SU-DHL-6 (cell line): Measurements from ENCODE around the gene FFAR2.

ENCODE experiments used
- EZH2phosphoT487 ChIP-seq: fragments of 200-600 bp; sonication (generic), shearing (Covaris generic); conservative IDR thresholded peaks from 2 replicates; pipeline ENCODE4 v1.6.1; 2018; ENCODE audit warnings: mild to moderate bottlenecking, antibody characterized with exemption, low read length, moderate library complexity, mixed read lengths
- TF ChIP-seq, protein P1 (sequence below): fragments of 200-600 bp; sonication (generic); IDR thresholded peaks from one replicate; pipeline ENCODE4 v1.5.1; 2017; ENCODE audit warnings: antibody characterized with exemption, mild to moderate bottlenecking, low read length, moderate library complexity; ENCODE audit not compliant: insufficient read depth, poor library complexity, severe bottlenecking

DNA sequence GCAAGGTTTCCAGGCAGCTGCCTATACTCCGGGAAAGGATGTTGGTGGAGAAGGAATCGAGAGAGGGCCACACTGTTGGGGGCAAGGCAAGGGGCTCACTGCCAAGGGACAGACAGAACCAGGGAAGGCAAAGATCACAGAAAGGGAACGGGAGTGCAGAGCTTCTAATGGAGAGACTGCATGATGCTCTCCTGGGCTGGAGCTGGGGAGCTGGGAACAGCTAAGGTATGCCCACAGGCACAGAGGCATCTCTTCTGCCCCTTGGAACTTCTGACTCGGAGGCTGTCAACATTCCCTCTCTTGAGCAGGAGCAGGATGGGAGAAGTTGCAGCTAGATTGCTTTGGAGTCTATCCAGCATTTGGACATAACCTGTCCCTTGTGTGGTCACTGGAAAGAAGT lies 22.4 kb upstream of the FFAR2 start:
- TF ChIP-seq, protein P1, sequence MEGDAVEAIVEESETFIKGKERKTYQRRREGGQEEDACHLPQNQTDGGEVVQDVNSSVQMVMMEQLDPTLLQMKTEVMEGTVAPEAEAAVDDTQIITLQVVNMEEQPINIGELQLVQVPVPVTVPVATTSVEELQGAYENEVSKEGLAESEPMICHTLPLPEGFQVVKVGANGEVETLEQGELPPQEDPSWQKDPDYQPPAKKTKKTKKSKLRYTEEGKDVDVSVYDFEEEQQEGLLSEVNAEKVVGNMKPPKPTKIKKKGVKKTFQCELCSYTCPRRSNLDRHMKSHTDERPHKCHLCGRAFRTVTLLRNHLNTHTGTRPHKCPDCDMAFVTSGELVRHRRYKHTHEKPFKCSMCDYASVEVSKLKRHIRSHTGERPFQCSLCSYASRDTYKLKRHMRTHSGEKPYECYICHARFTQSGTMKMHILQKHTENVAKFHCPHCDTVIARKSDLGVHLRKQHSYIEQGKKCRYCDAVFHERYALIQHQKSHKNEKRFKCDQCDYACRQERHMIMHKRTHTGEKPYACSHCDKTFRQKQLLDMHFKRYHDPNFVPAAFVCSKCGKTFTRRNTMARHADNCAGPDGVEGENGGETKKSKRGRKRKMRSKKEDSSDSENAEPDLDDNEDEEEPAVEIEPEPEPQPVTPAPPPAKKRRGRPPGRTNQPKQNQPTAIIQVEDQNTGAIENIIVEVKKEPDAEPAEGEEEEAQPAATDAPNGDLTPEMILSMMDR: no peak
- no peak for TF ChIP-seq EZH2phosphoT487
